ENCODE results near the gene NCKAP5.

NCKAP5 gene

DNA sequence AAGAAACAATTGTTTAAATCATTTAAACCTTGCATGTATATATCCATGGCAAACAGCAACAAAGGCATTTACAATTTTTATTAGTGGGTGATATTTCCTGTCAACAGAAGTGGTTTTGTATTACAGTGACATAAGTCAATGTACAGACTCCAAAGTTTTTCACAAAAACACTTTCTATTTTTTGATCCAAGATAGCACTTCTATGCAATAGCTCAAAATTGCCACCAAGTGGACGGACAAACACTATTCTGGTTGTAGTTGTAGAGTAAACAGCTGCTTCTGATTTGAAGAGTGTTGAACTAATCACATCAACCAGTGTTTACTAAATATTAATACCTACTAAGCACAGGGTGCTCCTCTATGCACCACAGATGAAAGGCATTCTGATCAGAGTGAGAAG lies 421.4 kb downstream of the NCKAP5 start:
- Mint-ChIP-seq H3K9me3 (no peaks in the 10 kb centered on the region), H3K27me3 (ENCODE audit: low read depth) (no peaks in the 10 kb centered on the region), H3K4me1 (peaks cover 8% of the 10 kb centered on the region), H3K4me3 (no peak overlapping the region), H3K36me3 (ENCODE audit: low read depth) (no peaks in the 10 kb centered on the region), H3K27ac (no peak overlapping the region)
- peak in 2 of 3 experiments; percentile 11 for TF ChIP-seq CTCF (IDR thresholded peaks at IDR 0.05; ENCODE audit: unreplicated experiment in 3 of 3)

DNA sequence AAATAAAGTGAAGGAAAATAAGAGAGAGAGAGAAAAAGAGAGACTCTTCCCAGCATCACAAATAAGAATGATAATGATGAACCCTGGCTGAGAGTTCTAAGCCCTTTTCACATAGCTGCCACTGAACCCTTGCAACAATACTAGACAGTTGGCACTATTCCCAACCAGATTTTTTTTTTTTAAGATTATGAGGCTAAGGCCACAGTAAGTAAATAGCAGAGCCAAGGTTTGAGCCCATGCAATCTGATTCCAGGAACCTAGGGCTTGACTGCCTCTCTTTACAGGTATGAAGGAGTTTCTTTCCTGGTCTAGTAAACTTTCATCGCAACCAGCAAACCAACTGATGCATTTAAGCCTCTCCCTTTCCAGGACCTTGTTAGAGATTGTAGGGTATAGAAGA lies 424.6 kb downstream of the NCKAP5 start:
- no peaks in the 10 kb centered on the region for H3K27me3 Mint-ChIP-seq (ENCODE audit: low read depth)
- no peak overlapping the region for H3K4me3 Mint-ChIP-seq
- no peaks in the 10 kb centered on the region for H3K36me3 Mint-ChIP-seq (ENCODE audit: low read depth)
- peak overlapping the region in 2 of 3 experiments; percentile 23 to 75 for H3K27ac Mint-ChIP-seq
- H3K9me3 Mint-ChIP-seq: no peaks in the 10 kb centered on the region
- TF ChIP-seq CTCF (IDR thresholded peaks at IDR 0.05; ENCODE audit: unreplicated experiment in 3 of 3): no peak
- peaks cover 8% of the 10 kb centered on the region for H3K4me1 Mint-ChIP-seq

- Mint-ChIP-seq H3K27ac (peak overlapping the region in 2 of 3 experiments; percentile 11 to 17), H3K4me1 (peaks cover 8% of the 10 kb centered on the region), H3K36me3 (ENCODE audit: low read depth) (no peaks in the 10 kb centered on the region), H3K27me3 (ENCODE audit: low read depth) (no peaks in the 10 kb centered on the region), H3K9me3 (no peaks in the 10 kb centered on the region), H3K4me3 (no peak overlapping the region)
- TF ChIP-seq CTCF (IDR thresholded peaks at IDR 0.05; ENCODE audit: unreplicated experiment in 3 of 3): no peak
These were observed 426.2 kb downstream of the NCKAP5 start for GRCh38 chr2:133142087-133142486.

- no peak for TF ChIP-seq CTCF (IDR thresholded peaks at IDR 0.05; ENCODE audit: unreplicated experiment in 3 of 3)
- Mint-ChIP-seq H3K9me3 (no peaks in the 10 kb centered on the region), H3K27me3 (ENCODE audit: low read depth) (no peaks in the 10 kb centered on the region), H3K36me3 (ENCODE audit: low read depth) (no peaks in the 10 kb centered on the region), H3K27ac (peak overlapping the region in 1 of 3 experiments; percentile 4), H3K4me3 (no peak overlapping the region), H3K4me1 (peaks cover 8% of the 10 kb centered on the region)
These were observed 427.6 kb downstream of the NCKAP5 start for GRCh38 chr2:133140620-133141019.

DNA sequence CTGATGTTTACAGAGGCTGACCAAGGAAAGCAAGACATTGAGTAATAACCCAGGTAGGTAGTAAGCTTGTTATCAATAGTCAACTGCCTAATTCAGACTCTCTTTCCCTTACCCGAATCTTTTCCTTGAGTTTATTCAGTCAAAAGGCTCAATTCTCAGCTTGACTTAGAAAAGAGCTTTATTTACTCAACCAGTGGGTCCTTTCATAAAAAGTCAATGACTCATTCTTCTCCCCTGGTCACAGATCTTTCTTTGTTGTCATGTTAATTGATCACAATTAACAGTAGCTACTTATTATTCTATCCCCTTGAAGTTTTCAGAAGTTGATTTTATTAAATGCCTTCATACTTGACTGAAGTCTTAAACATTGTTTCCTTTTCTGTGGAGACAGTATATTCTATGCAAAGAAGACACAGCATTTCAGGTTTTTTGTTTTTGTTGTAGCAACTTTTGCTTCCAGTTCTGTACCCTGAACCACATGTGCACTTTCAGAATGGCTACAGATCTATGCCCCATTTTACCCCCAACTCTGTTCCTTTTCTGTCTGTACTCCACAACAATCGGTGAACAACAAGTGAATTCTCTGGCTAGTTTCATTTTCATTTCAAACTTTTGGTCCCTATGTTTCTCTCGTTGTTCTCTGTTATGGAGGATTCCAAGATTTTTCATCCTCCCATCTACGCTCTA lies 428.3 kb downstream of the NCKAP5 start:
- H3K27me3 Mint-ChIP-seq (ENCODE audit: low read depth): no peaks in the 10 kb centered on the region
- H3K4me3 Mint-ChIP-seq: no peak overlapping the region
- no peaks in the 10 kb centered on the region for H3K36me3 Mint-ChIP-seq (ENCODE audit: low read depth)
- H3K27ac Mint-ChIP-seq: peak overlapping the region in 2 of 3 experiments; percentile 4 to 33
- H3K9me3 Mint-ChIP-seq: no peaks in the 10 kb centered on the region
- H3K4me1 Mint-ChIP-seq: peaks cover 8% of the 10 kb centered on the region
- TF ChIP-seq CTCF (IDR thresholded peaks at IDR 0.05; ENCODE audit: unreplicated experiment in 3 of 3): no peak

- no peaks in the 10 kb centered on the region for H3K27me3 Mint-ChIP-seq (ENCODE audit: low read depth)
- H3K27ac Mint-ChIP-seq: no peak overlapping the region
- H3K4me3 Mint-ChIP-seq: no peak overlapping the region
- H3K9me3 Mint-ChIP-seq: no peaks in the 10 kb centered on the region
- no peaks in the 10 kb centered on the region for H3K36me3 Mint-ChIP-seq (ENCODE audit: low read depth)
- no peak for TF ChIP-seq CTCF (IDR thresholded peaks at IDR 0.05; ENCODE audit: unreplicated experiment in 3 of 3)
- peaks cover 5% of the 10 kb centered on the region for H3K4me1 Mint-ChIP-seq
These were observed 429.6 kb downstream of the NCKAP5 start for GRCh38 chr2:133138693-133139092.

All from nephron (organoid).